H1 (cell line): ENCODE results near the gene PGP. TPM values are rescaled to one million over a fixed set of nuclear protein-coding genes. Genes with fewer than 3 reads are reported as not detected.

Source experiments
- ATF3 ChIP-seq: IDR thresholded peaks from 2 replicates; pipeline ENCODE4 v1.6.1; 2011; ENCODE audit warnings: low read depth, mild to moderate bottlenecking, low read length; ENCODE audit not compliant: insufficient read depth
- polyA plus RNA-seq, 7 experiments: library from polyadenylated mRNA; depleted of rRNA in 3 of 7; stranded (reverse) in 5 of 7; unstranded in 2 of 7; fragments of >200 nt in 5 of 7; fragments of 200-250 nt in 2 of 7; gene quantifications; 1 replicate in 5 of 7; 2 replicates in 1 of 7; 4 replicates in 1 of 7; pipeline versions ENCODE4 v1.2.1 to v1.2.3, GENCODE V29; 2011 to 2013; ENCODE audit warnings: missing spikeins in 2 of 7, mixed read lengths in 2 of 7
- total RNA-seq: library from RNA; stranded (reverse); fragmentation: NEBNext Ultra II Directional; extraction: Animal tissue kit (Norgen Biotek cat#: 25700); gene quantifications from 2 replicates; pipeline ENCODE4 v1.2.1, GENCODE V29; 2021

The PGP gene
- total and polyA plus RNA-seq, 2 of the 8 experiments (the other 6 are each of a cell fraction or from before 2014, with no cell fraction given), result 30.9 to 55.9 TPM

- no peak for TF ChIP-seq ATF3
- TF ChIP-seq, all 59 proteins: peak for 0
Measured at GRCh38 chr16:2216330-2216729, 1.7 kb upstream of the PGP start (continued).
